ENCODE data around the gene ARHGAP29. TPM values are rescaled to one million over a fixed set of nuclear protein-coding genes. Genes with fewer than 3 reads are reported as not detected.

Gene ARHGAP29
- total and polyA plus RNA-seq, 2 of the 8 experiments (the other 6 are each of a cell fraction or from before 2014, with no cell fraction given) = 0.57 to 3.2 TPM

DNA sequence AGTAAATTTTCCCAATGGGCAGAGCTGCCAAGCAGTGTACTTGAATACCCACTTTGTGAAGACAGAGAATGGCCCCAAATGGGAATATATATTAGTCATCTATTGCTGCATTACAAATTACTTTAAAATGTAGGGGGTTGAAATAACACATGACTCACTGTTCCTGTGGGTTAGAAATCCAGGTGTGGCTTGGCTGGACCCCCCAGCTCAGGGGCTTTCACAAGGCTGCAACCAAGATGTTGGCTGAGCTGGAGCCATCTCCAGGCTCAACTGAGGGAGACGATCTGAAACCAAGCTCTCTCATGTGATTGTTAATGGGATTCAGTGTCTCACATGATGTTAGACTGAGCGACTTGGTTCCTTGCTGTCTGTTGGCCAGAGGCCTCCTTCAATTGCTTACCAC, 33.4 kb upstream of the ARHGAP29 start:
- Histone ChIP-seq H3K9ac (replicated peaks in 1 of 4; ENCODE audit: extremely low read depth in 1 of 4, low read depth in 3 of 4, low read length in 3 of 4) (no peak overlapping the region), H2BK5ac (ENCODE audit: low read depth, low read length) (no peak overlapping the region), H4K5ac (ENCODE audit: insufficient read length, low read depth, low read length) (no peak overlapping the region), H2AFZ (ENCODE audit: low read length) (no peak overlapping the region), H3K18ac (ENCODE audit: extremely low read depth, low read length) (no peak overlapping the region), H4K8ac (ENCODE audit: extremely low read depth, insufficient read depth, low read length) (no peak overlapping the region), H3K79me1 (ENCODE audit: low read depth, low read length) (no peaks in the 10 kb centered on the region), H3K14ac (ENCODE audit: insufficient read length) (no peak overlapping the region), H3K27me3 (replicated peaks in 1 of 4; ENCODE audit: control insufficient read depth in 3 of 4, extremely low read depth in 1 of 4, insufficient read depth in 3 of 4, low read length in 3 of 4) (peaks cover 0 to 1% (median 0%) of the 10 kb centered on the region in 4 experiments; a peak in 3 of 7 replicates), H3K79me2 (ENCODE audit: control insufficient read depth in 1 of 2, insufficient read depth in 2 of 2, low read length in 2 of 2) (no peaks in the 10 kb centered on the region), H2BK12ac (ENCODE audit: low read depth, low read length) (no peak overlapping the region), H2BK120ac (replicated peaks; ENCODE audit: low read depth, low read length) (no peak overlapping the region), H3K36me3 (ENCODE audit: control insufficient read depth in 2 of 4, insufficient read depth in 4 of 4, low read length in 3 of 4) (no peaks in the 10 kb centered on the region), H2AK5ac (ENCODE audit: low read depth, low read length) (no peak overlapping the region), H3K23ac (ENCODE audit: insufficient read length) (no peak overlapping the region), H2BK15ac (ENCODE audit: low read length) (no peak overlapping the region), H3K4me1 (replicated peaks in 1 of 4; ENCODE audit: control insufficient read depth in 3 of 4, insufficient read depth in 4 of 4, low read length in 3 of 4) (no peaks in the 10 kb centered on the region), H3K23me2 (ENCODE audit: low read depth, low read length) (no peaks in the 10 kb centered on the region), H2BK20ac (ENCODE audit: low read length) (no peak overlapping the region), H3K4me3 (ENCODE audit: extremely low read depth in 1 of 4, insufficient read depth in 2 of 4, low read depth in 3 of 4, low read length in 4 of 4) (no peak overlapping the region), H4K20me1 (replicated peaks in 1 of 2; ENCODE audit: control insufficient read depth in 1 of 2, insufficient read depth in 2 of 2, low read length in 2 of 2) (no peaks in the 10 kb centered on the region), H3K4me2 (ENCODE audit: insufficient read depth in 1 of 2, low read depth in 2 of 2, low read length in 2 of 2) (no peak overlapping the region), H3K27ac (ENCODE audit: low read depth, low read length) (no peak overlapping the region), H3K9me3 (ENCODE audit: insufficient read depth in 2 of 2, low read depth in 1 of 2, low read length in 1 of 2) (no peaks in the 10 kb centered on the region), H3K56ac (replicated peaks; ENCODE audit: insufficient read length, low read depth, low read length) (no peak overlapping the region), H4K91ac (replicated peaks; ENCODE audit: insufficient read length, low read length) (no peak overlapping the region), H3K4ac (replicated peaks; ENCODE audit: insufficient read length, low read depth, low read length) (no peak overlapping the region)
- 91% methylated on average over 2 of the region's 2 CpGs; no CpG with 5 or more reads in 1 of the 2 experiments for WGBS, 2 experiments (ENCODE audit: extremely low coverage in 1 of 2, insufficient coverage in 1 of 2, insufficient read length in 1 of 2, insufficient replicate concordance in 2 of 2, low coverage in 1 of 2, low lambda C conversion rate in 2 of 2, missing lambda C conversion rate in 1 of 2)
- DNase-seq (ENCODE audit: low read depth in 1 of 2, low spot score in 2 of 2) (no peak), FAIRE-seq (no peak)
- POLR2A ChIA-PET (ENCODE audit: partially characterized antibody) = no interaction called here
- CTCF ChIA-PET (ENCODE audit: partially characterized antibody) = interaction anchor here (0.8 to 2.6 kb wide), 12 partner anchors 11 to 248 kb away, joined by 3 to 10 read pairs (median 4); no protein-coding TSS in a partner anchor
- no peak for TF ChIP-seq SUZ12 (IDR thresholded peaks at IDR 0.05; ENCODE audit: low read length)
- no peak for TF ChIP-seq EGR1 (IDR thresholded peaks at IDR 0.05; ENCODE audit: borderline replicate concordance, low read depth, low read length)
- TF ChIP-seq NRF1 (IDR thresholded peaks at IDR 0.05; ENCODE audit: low read depth, low read length) = no peak
- no peak for TF ChIP-seq SIX5 (IDR thresholded peaks at IDR 0.05; ENCODE audit: low read depth, low read length)
- no peak for TF ChIP-seq CHD2 (IDR thresholded peaks at IDR 0.05; ENCODE audit: low read length)
- no peak for TF ChIP-seq SIN3A (conservative IDR thresholded peaks at IDR 0.05 in 1 of 2, IDR thresholded peaks at IDR 0.05 in 1 of 2; ENCODE audit: low read depth in 1 of 2, low read length in 2 of 2)
- no peak for TF ChIP-seq SP2 (IDR thresholded peaks at IDR 0.05; ENCODE audit: low read length)
- TF ChIP-seq RFX5 (IDR thresholded peaks at IDR 0.05; ENCODE audit: borderline replicate concordance, low read depth, low read length) = no peak
- TF ChIP-seq TEAD4 (IDR thresholded peaks at IDR 0.05; ENCODE audit: low read depth, low read length) = no peak
- no peak for TF ChIP-seq RAD21 (IDR thresholded peaks at IDR 0.05 in 1 of 2, conservative IDR thresholded peaks at IDR 0.05 in 1 of 2; ENCODE audit: low read depth in 2 of 2, low read length in 2 of 2)
